Measurements from ENCODE around the gene FAXDC2.

Gene FAXDC2, protein sequence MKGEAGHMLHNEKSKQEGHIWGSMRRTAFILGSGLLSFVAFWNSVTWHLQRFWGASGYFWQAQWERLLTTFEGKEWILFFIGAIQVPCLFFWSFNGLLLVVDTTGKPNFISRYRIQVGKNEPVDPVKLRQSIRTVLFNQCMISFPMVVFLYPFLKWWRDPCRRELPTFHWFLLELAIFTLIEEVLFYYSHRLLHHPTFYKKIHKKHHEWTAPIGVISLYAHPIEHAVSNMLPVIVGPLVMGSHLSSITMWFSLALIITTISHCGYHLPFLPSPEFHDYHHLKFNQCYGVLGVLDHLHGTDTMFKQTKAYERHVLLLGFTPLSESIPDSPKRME

DNA sequence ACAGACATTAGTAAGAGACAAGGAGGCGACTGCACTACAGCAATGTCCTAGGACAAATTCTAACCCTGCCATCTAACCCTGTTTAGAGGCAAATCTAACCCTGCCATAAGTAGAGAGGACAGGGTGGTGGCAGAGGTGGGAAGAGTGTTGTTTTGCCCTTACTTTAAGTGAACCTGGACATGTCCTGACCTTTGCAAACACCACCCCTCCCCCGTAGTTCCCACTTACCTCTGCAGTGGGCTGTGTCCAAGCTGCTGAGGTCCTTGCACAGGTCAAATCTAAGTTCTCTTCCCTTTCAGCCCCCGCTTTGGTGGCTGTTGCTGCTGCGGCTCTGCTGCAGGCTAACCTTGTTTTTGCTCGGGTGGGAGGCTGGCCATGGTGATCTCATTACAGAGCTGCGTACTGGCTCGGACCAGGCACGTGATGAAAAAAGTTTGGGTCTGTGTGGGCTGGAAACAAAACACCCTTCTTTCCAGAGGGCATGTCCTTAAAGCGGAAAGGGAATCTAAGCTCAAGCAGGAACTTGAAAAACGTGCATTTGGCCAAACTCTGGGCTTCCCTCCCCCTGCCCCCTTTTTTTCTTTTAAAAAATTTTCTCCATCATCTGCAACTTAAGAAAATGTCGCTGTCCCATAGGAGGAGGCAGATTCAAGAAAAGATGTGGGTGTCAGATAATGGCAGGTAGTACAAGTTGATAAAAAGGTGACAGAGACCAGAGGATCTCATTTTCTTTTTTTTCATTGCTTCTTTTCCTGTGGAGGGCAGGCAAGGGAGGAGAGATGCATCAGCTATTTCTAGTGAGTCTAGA, at the start of gene FAXDC2:
TSS of gene FAXDC2 (minus strand) at position 349 of the 808 bp plus-strand sequence. CDS start 12,425 bp downstream, outside the sequence.
- peak; percentile 50 for DNase-seq

DNA sequence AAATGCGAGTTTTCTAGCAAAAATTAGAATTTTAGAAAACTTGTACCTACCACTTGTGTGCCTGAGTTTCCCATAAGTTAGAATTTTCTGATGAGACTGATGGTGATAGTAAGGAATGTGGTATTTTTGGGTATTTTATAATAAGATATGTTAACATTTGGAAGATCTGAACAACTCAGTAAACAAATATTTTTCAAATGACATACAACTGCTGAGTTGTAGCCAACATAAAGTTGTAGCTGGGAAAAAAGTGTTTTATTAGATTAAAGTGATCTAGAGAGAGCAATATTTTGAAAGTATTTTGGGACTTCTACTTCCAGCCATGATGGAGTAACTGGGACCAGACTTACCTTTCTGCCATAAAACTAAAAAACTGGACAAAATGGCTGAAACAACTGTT, 49.7 kb upstream of the FAXDC2 start:
- DNase-seq: no peak

DNA sequence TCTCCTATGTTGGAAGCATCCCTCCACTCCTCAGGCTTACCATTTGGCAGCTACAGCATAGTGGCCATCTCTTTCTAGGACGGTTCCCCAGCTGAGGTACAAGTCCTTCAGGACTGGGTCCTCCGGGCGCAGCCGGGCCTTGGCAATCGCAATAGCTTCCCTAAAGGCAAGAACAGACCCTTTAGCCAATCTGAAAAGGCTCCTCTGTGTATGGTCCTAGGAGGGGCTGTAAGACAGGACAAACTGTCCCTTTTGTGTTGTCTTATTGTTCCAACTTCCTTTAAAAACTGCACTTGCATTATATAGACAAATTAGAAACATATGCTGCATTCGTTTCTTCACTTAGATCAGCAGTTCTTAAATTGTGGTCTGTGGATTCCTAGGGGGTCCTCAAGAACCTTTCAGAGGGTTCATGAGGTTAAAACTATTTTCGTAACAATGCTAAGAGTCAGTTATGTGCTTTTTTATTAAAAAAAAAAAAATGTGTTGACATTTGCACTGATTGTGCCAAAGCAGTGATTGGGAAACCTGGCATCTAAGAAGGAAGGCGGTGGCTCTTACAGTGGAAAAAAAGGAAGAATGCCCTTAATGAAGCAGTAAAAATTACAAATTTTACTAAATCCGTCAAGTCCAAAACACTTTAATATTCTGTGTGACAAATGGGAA, 48.9 kb upstream of the FAXDC2 start:
- no peak for DNase-seq

DNA sequence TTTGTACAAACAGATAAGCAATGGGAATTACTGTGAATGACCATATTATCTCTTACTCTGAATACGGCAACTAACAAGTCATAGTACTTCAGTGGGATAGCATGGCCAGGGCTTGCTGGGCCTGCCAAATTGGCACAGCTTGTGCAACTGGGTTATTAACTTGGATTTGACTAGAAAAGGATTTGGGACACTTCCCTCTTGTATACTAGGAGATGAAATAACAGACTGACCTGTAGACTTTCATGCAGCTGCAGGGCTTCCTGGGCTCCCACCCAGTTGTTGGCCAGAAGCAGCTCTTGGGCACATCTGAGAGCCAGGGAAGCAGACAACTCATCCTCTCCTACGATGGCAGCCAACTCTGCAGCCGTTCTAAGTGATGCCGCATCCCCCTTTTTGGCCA, 47.8 kb upstream of the FAXDC2 start:
- no peak for DNase-seq

DNA sequence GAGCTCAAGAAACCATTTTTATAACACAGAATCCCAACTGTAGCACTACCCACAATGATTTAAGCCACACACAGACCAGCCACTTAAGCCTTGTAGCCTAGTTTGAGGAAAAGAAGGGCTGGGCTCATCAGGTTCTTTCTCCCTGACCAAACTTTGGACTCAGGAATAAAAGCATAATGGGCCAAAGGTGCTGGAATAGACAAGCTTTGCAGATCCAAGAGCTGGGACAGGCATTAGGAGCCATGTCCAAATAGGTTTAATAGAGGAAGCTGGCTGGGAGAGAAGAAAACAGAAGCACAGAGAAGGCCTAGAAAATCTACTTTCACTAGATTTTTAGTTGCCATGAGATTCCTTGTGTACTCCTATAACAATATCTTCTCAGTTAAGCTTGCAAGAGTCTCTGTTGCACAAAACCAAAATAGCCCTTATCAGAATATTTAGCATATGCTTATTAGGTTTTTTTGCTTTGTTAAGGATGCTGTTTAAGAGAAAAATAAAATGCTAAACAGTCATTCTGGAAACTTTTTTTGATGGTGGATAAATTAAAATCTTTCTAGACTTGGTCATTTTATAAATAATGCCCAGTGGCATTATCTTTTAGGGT, 46.3 kb upstream of the FAXDC2 start:
- DNase-seq: no peak

DNA sequence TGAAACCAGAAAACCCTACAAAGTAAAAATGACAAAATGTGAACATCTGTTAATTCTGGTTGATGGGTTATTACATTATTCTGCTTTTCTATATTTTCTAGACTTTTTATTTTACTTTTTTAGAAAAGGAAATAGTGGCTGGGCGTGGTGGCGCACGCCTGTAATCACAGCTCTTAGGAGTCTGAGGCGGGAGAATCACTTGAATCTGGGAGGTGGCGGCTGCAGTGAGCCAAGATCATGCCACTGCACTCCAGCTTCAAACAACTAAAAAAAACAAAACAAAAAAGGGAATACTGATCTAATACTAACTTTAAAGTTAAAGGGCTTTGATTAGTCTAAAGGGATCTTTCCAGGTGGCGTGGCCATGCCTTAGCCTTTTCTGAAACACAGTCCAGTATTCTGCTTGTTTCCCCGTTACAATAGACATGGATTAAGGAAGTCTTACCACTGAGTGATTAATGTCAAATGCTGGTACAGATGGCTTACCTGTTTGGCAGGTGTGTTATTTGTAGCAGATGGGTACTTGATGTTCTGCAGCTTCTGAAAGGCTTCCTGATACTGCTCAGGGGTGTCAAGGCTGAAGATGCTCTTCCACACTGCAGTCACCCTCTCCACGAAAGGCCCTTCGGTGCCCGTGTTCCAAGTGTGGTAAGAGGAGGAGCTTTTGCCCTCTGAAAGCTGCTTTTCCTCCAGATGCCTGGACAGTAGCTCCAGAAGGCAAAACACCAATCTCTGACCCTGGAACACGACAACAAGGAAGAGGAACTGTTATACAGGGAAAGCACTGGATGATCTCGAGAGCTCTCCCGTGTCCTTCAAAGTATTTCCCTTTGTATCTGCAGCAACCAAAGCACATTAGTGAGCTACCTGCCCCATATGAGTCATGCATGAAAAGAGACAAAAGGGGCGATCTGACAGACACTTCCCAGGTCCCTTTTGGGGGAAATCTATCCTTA, 45.5 kb upstream of the FAXDC2 start:
- DNase-seq: no peak

DNA sequence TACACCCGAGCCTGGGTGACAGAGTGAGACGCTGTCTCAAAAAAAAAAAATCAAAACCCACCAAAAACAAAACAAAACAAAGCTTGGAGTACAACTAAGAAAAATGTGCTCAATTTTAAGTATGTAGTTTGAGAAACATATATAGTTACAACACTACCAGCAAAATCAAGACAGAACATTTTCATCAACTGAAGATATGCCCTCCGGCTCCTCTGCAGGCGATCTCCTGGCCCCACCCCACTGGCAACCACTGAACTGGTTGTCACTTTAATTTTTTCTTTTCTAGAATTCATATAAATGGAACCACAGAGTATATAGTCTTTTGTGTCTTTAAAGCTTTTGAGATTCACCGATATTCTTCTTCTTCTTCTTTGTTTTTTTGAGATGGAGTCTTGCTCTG, 43.0 kb upstream of the FAXDC2 start:
- no peak for DNase-seq

DNA sequence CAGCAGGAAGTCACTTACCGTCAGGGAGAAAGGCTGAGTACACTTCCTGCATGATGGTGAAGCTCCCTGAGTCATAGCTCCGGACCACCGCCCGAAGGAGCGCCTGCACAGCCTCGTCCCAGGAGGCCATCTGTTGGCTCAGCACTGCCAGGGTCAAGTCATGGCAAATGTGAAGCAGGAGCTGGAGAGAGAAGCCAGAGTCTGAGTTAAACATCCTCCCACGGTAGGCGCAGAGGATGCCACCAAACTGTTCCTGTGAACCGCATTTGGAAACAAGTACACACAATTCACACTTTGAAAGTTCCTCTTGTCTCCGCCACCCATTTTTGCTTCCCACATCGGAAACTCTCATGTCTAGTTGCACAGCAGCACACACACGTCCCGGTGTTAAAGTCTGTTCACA, 42.0 kb upstream of the FAXDC2 start:
- no peak for DNase-seq

DNA sequence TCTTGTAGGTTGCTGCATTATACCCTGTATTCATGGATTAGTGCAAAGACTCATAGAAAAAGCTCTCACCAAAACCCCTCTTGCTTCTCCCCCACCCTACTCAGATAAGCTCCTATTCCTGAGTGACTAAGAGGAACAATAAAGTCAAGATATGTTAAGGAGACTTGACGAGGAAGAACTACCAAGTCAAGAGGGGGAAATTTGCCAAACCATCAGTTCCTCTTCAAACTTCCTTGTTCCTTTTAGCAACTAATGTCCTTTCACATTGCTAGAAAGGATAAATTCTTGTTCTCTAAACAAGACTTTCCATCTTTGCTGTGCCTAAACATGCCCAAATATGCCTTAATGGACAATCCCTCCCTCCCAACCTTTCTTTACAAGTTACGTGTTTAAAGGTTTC, 35.0 kb upstream of the FAXDC2 start:
- no peak for DNase-seq

DNA sequence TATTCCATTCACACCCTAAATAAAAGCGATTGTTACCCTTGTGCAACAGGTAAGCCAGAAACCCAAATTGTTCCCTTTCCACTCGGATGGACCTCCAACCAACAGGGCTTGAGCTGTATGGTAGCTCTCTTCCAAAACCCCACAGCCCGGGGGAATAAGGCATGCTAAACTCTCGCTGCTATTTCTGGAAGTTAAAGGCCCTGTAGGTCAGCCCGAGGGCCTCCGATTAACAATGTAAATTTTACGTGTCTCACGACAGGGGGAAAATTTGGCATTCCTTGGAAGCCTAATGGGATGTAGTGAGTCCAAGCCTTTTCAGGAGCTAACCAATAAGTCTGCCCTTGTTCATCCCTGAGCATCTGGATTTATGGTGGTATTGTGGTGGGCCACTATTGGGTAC, 34.0 kb upstream of the FAXDC2 start:
- no peak for DNase-seq

DNA sequence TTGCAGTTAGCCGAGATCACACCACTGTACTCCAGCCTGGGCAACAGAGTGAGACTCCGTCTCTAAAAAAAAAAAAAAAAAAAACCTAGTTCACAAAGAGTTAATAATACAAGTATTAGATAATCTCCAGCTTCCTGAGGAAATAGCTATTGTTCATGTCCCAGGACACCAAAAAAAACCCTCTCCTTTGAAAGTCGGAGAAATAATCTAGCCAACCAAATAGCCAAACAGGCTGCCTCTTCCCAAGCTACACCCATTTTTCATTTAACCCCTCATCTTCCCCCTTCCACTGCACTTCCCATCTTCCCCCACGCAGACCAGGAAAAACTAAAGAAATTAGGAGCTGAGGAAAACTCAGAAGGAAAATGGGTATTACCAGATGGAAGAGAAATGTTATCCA, 31.6 kb upstream of the FAXDC2 start:
- DNase-seq: no peak

DNA sequence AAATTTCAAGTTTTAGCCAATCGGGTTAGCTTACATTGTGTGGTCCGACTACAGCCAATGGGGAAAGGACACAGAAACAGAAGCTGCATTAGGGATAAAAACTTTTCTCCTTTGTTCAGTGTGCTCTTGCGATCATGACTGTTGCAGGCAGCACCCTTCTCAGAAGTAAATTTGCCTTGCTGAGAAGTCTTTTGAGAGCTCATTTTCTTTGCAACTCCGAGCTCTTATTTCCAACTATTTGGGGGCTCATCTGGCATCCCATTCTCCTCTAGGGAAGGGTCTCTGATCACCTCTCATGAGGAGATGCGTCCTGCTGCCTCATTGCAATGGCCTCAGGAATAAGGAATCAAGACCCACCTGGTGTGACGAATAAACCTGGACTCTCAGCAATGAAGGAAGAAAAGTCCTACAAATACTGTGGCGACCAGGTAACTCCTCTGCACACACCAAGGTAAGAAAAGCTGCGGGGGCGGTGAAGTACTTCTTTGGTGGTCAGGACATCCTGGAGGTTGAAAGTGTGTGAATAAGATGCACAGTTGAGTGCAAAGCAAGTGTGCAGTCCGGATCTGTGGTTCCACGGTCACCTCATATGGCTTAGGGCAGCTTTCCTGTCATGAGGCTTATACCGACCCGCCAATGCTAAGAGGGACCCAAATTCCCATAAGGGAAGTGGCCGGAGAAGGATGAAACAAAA, 28.4 kb upstream of the FAXDC2 start:
- no peak for DNase-seq

DNA sequence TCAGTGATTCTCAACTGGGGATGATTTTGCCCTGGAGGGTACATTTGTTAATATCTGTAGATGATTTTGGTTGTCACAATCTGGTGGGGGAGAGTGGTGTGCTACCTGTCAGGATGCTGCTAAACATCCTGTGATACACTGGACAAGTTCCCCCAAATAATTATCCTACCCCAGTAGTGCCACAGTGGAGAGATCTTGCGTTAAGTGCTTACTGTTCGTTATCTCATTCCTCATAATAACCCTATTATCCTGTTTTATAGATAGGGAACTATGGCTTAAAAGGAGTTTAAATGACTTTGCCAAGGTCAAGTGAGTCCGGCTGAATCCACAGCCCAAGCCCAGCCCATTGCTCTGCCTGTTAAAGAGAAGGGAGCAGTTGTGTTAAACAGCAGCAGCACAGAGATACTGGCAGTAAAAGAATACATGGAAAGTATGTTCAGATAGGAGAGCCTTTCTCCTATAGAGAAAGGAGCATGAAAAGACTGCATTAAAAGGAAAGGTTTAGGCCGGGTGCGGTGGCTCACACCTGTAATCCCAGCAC, 23.5 kb upstream of the FAXDC2 start:
- no peak for DNase-seq

DNA sequence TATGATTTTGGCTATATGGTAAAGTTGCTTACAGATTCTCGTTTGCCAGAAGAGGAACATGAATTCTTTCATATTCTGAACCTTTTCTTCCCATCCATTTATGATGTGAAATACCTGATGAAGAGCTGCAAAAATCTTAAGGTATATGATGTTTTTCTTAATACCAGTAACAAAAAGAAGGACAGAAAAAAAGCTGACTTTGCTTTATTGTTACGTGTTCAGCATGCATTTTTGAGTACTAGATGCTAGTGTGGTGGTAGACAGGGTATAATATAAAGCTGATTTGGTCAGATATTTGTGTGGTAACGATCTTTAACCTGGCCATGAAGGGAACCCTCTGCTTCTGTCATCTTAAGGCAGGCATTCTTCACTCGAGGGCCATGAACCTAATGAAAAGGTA, 21.3 kb upstream of the FAXDC2 start:
- DNase-seq: no peak

DNA sequence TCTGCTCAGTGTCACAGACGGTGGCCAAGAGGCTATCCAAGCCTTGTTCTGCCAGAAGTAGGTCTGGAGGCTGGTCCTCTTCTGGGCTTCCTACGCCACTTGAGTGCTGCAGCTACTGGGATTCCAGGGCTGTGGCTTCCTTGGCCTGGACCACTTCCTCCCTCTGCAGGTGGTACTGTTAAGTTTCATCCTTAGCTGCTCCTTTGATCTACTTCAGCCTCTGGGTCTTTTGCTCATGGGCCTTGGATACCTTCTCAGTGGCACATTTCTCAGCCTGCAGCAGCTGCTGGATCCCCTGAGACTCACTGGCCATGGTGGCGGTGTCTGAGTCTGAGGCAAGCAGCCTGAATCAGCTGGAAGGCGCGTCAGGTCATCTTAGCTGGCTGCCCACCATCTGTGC, 18.3 kb upstream of the FAXDC2 start:
- DNase-seq: no peak

DNA sequence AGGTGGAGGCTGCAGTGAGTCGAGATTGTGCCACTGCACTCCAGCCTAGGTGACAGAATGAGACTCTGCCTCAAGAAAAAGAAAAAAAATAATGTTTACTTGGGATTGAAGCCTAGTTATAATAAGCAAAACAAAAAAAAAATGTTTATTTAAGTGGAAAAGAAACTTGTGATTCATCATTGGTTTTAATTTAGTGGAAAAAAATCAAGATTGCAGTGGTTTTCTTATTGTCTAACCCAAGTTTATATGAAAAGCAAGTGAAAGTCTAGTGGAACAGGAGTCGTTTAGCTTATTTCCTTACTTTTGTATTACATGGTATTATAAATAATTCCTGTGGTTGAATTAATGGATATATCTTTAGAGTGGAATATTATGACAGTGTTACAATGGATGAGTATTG, 16.4 kb upstream of the FAXDC2 start:
- DNase-seq: no peak

DNA sequence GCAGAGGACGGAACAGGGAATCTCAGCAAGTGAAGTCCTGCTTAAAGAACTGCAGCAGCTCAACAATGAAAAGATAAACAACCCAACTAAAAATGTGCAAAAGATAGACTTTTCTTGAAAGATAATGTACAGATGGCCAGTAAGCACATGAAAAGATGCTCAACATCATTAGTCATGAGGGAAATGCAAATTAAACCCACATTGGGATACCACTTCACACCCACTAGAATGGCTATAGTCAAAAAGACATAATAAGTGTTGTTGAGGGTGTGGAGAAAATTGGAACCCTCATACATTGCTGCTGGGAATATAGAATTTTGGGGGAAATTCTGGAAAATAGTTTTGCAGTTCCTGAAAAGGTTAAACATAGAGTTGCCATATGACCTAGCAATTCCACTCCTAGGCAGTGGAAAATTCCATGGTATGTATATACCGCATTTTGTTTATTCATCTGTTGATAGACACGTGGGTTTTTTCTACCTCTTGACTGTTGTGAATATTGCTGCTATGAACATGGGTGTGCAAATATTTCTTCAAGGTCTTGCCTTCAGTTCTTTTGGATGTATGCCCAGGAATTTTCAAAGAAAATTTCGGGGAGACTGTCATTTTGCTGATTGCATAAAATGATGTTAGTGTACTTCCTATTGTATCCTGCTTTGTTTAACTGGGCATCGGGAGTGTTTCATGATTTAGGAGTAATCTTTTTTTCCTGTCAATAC, 15.2 kb upstream of the FAXDC2 start:
- DNase-seq: no peak

DNA sequence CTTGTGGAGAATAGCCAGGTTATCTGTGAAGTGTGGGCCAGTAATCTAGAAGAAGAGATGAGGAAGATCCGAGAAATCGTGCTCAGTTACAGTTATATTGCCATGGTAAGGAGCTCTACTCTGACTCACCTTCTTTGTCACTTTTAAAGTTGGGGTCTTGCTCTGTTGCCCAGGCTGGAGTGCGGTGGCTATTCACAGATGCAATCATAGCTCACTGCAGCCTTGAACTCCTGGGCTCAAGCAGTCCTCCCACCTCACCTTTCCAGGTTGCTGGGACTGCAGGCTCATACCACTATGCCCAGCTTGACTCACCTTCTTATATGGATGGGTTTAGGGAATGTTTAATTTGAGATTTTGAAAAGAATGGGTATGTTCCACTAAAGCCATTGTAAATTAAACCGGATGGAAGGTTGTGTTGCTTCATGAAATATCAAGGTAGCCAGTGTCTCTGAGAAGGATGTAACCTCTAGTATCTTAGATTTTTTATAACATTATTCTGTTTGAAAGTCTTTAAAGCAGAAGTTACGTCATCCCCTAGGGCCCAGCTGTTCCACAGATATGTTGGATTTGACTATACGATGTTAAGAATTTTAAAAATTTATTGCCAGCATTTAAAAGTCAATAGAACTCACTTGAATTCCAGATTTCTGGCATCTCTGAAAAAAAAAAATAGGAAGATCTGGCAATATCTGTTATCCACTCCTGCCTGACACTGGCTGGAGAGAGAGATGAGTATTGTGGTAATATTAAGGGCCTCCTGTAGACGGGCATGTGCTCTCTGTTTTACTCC, 13.1 kb upstream of the FAXDC2 start:
- DNase-seq: no peak

DNA sequence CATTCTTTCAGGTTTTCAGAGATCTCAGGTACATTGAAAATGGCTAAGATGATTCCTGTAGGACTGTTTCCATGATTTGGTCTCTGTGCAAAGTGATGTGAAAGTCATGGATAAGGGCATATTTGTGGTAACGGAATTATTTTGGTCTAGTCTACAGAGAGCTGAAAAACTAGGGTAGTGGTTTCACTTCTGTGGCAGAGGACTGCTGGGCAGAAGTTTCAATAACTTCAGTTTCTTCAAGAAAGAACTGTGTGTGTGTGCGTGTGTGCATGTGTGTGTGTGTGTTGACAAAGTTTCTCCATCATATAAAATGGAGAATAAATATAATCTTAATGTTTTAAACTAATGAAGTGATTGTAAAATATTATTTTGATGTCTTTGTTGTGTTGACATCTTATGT, 12.4 kb upstream of the FAXDC2 start:
- DNase-seq: no peak

DNA sequence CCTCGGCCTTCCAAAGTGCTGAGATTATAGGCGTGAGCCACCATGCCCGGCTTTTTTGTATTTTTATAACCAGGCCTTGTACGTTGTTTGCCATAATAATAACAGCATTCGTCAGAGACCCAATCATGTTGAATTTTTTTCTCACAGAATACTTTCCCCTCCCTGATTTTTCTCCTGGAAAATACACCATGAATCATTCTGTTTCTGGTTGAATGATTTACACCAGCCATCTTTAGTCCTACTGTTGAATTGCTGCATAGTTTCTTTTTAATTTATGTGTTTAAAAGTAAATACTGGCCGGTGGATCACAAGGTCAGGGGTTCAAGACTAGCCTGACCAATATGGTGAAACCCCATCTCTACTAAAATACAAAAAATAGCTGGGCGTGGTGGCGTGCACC, 11.5 kb upstream of the FAXDC2 start:
- peak; percentile 60 for DNase-seq
